HepG2 (cell line): ENCODE measurements around the gene ZNF680. TPM values are rescaled to one million over a fixed set of nuclear protein-coding genes. Genes with fewer than 3 reads are reported as not detected.

Source experiments
- ATAC-seq: fragments of 200-7000 bp; cut with Tn5 transposase; 3 replicates; pipeline ENCODE4 v1.9.1; 2020; ENCODE audit warnings: mild to moderate bottlenecking, moderate library complexity
- BruUV-seq: library from RNA; stranded (reverse); fragments of 400-500 nt; replicated peaks from 2 replicates; lab custom pipeline; 2021; lab: Mats Ljungman, UMichigan
- CTCF ChIA-PET: fragments of 300-600 bp; formaldehyde crosslinking; extraction: SDS; loops from one replicate; lab custom pipeline; 2021; ENCODE audit warnings: low total read pairs, inconsistent platforms, low intra/inter-chr PET ratio; lab: Yijun Ruan, JAX
- POLR2A ChIA-PET: fragments of 350-600 bp; sonication (Branson Sonifier 250); formaldehyde crosslinking; loops from one replicate; lab custom pipeline; 2020; ENCODE audit warnings: antibody characterized with exemption, inconsistent platforms; lab: Yijun Ruan, JAX
- DNase-seq: peaks from one replicate; pipeline ENCODE4 v3.0.0-alpha.2; 2015; ENCODE audit warnings: low spot score
- FAIRE-seq: peaks from 3 replicates; lab custom pipeline; 2011; peaks lifted over from hg19 to GRCh38; lab: Jason Lieb, UNC
- H2AFZ ChIP-seq: one replicate; pipeline ENCODE4 v1.6.1; 2011; ENCODE audit warnings: low read length, inconsistent platforms
- H3K27ac ChIP-seq: fragments of 300-600 bp; 3 replicates; pipeline ENCODE4 v1.8.0; 2011; ENCODE audit warnings: mixed run types, mild to moderate bottlenecking, mixed read lengths, low read length, inconsistent platforms; ENCODE audit not compliant: insufficient read depth; ENCODE audit errors: extremely low read length
- H3K27me3 ChIP-seq, 2 experiments: fragments of 200-600 bp in 1 of 2; 2 replicates in 1 of 2; 3 replicates in 1 of 2; pipeline versions ENCODE4 v1.6.0 to v1.8.0; 2011; ENCODE audit warnings: low read length in 2 of 2, mild to moderate bottlenecking in 2 of 2, moderate library complexity in 2 of 2, inconsistent platforms in 1 of 2; ENCODE audit not compliant: insufficient read depth in 2 of 2, control insufficient read depth in 1 of 2
- H3K36me3 ChIP-seq, 2 experiments: fragments of 200-600 bp in 1 of 2; replicated peaks in 1 of 2; 2 replicates in 1 of 2; 3 replicates in 1 of 2; pipeline versions ENCODE4 v1.5.1 to v1.8.0; 2011; ENCODE audit warnings: low read length in 2 of 2, inconsistent platforms in 1 of 2; ENCODE audit not compliant: insufficient read depth in 2 of 2, control insufficient read depth in 1 of 2
- H3K4me1 ChIP-seq: 2 replicates; pipeline ENCODE4 v1.5.1; 2012; ENCODE audit warnings: low read length, inconsistent platforms; ENCODE audit not compliant: insufficient read depth
- H3K4me2 ChIP-seq: 2 replicates; pipeline ENCODE4 v1.6.0; 2011; ENCODE audit warnings: low read depth, low read length, inconsistent platforms
- H3K4me3 ChIP-seq, 3 experiments: fragments of 200-600 bp in 1 of 3; sonication (generic), shearing (Covaris generic) in 1 of 3; replicated peaks in 1 of 3; 2 replicates each; pipeline ENCODE4 v1.5.1; 2011 to 2016; ENCODE audit warnings: low read length in 3 of 3, inconsistent platforms in 2 of 3, low read depth in 2 of 3, mild to moderate bottlenecking in 2 of 3, control low read depth in 1 of 3, mixed read lengths in 1 of 3; ENCODE audit not compliant: insufficient read depth in 1 of 3
- H3K79me2 ChIP-seq: one replicate; pipeline ENCODE4 v1.6.1; 2011; ENCODE audit warnings: low read length, inconsistent platforms; ENCODE audit not compliant: insufficient read depth
- H3K9ac ChIP-seq: 2 replicates; pipeline ENCODE4 v1.6.0; 2011; ENCODE audit warnings: mild to moderate bottlenecking, low read depth, low read length, inconsistent platforms; ENCODE audit not compliant: insufficient read depth
- H3K9me3 ChIP-seq: 2 replicates; pipeline ENCODE4 v1.5.1; 2012; ENCODE audit warnings: mild to moderate bottlenecking, low read length
- H4K20me1 ChIP-seq: 2 replicates; pipeline ENCODE4 v1.6.0; 2011; ENCODE audit warnings: inconsistent platforms, mild to moderate bottlenecking, low read length, moderate library complexity; ENCODE audit not compliant: insufficient read depth
- HNF4G ChIP-seq, 2 experiments: sonication (generic) in 1 of 2; formaldehyde crosslinking in 1 of 2; IDR thresholded peaks; 2 replicates each; pipeline versions ENCODE4 v1.4.0 to v1.6.1; 2011 to 2020; ENCODE audit warnings: borderline replicate concordance in 2 of 2, low read depth in 2 of 2, mild to moderate bottlenecking in 2 of 2, low read length in 1 of 2, missing genetic modification reagents in 1 of 2, moderate library complexity in 1 of 2
- HOXA5 ChIP-seq: sonication (generic); formaldehyde crosslinking; IDR thresholded peaks from 2 replicates; pipeline ENCODE4 v1.4.0; 2020; ENCODE audit warnings: missing genetic modification reagents
- MIER2 ChIP-seq: IDR thresholded peaks from 2 replicates; pipeline ENCODE4 v1.6.1; 2016; ENCODE audit warnings: missing biosample characterization, missing genetic modification reagents
- NKX3-1 ChIP-seq: sonication (generic); formaldehyde crosslinking; IDR thresholded peaks from 2 replicates; pipeline ENCODE4 v1.5.0; 2020; ENCODE audit warnings: missing genetic modification reagents
- PHF5A ChIP-seq: IDR thresholded peaks from one replicate; pipeline ENCODE4 v1.6.1; 2018; ENCODE audit warnings: low read depth, missing genetic modification reagents; ENCODE audit not compliant: unreplicated experiment
- PITX1 ChIP-seq: sonication (generic); formaldehyde crosslinking; IDR thresholded peaks from 2 replicates; pipeline ENCODE4 v1.5.1; 2020; ENCODE audit warnings: mild to moderate bottlenecking, missing genetic modification reagents
- SETDB1 ChIP-seq: sonication (generic); formaldehyde crosslinking; IDR thresholded peaks from 2 replicates; pipeline ENCODE4 v1.5.1; 2020; ENCODE audit warnings: missing genetic modification reagents, mild to moderate bottlenecking, borderline replicate concordance
- SPEN ChIP-seq: sonication (generic); formaldehyde crosslinking; IDR thresholded peaks from 2 replicates; pipeline ENCODE4 v1.5.1; 2020; ENCODE audit warnings: low read depth, mild to moderate bottlenecking, missing genetic modification reagents
- ZNF616 ChIP-seq: sonication (generic); formaldehyde crosslinking; IDR thresholded peaks from 2 replicates; pipeline ENCODE4 v1.5.0; 2020; ENCODE audit warnings: low read depth, mild to moderate bottlenecking, missing genetic modification reagents
- ZNF891 ChIP-seq: sonication (generic); formaldehyde crosslinking; IDR thresholded peaks from 2 replicates; pipeline ENCODE4 v1.5.0; 2020; ENCODE audit warnings: mild to moderate bottlenecking, missing genetic modification reagents
- WGBS: methylation state at CpG from one replicate; pipeline ENCODE4 v1.1.6; 2017; ENCODE audit warnings: low lambda C conversion rate; 5-methylcytosine and 5-hydroxymethylcytosine counted together
- in situ Hi-C: cut with HindIII; loops from 2 replicates; pipeline ENCODE4 v1.10.0; 2017; ENCODE audit warnings: low pct_unique_long_range_greater_than_20kb; ENCODE audit not compliant: extremely low pct_ligation_motif_present
- intact Hi-C: fragments of 100-400 bp; cut with micrococcal nuclease; formaldehyde crosslinking; loops from one replicate; pipeline ENCODE4 v1.10.0; 2022; ENCODE audit not compliant: unreplicated experiment
- polyA plus RNA-seq, 8 experiments: library from polyadenylated mRNA; depleted of rRNA in 3 of 8; stranded (reverse) in 7 of 8; unstranded in 1 of 8; fragments of >200 nt; fragmentation: Illumina TruSeq in 4 of 8; extraction: Trizol in 4 of 8; gene quantifications; 2 replicates each; pipeline versions ENCODE4 v1.2.1 to v1.2.3, GENCODE V29; 2011 to 2016; ENCODE audit warnings: low read depth in 4 of 8, missing spikeins in 1 of 8, mixed read lengths in 1 of 8; ENCODE audit not compliant: insufficient read depth in 1 of 8
- total RNA-seq, 5 experiments: library from RNA; depleted of rRNA; stranded (reverse); fragments of >200 nt; fragmentation: Illumina TruSeq; extraction: Trizol; gene quantifications; 2 replicates each; pipeline ENCODE4 v1.2.3, GENCODE V29; 2016; ENCODE audit warnings: low read depth in 1 of 5
- TF ChIP-seq, protein P1 (sequence below): sonication (generic); formaldehyde crosslinking; IDR thresholded peaks from 2 replicates; pipeline ENCODE4 v1.9.0; 2022; ENCODE audit warnings: missing genetic modification reagents, mild to moderate bottlenecking, borderline replicate concordance
- TF ChIP-seq, protein P2 (sequence below): sonication (generic); formaldehyde crosslinking; IDR thresholded peaks from 2 replicates; pipeline ENCODE4 v1.5.1; 2020; ENCODE audit warnings: mild to moderate bottlenecking, missing genetic modification reagents

Gene ZNF680
- total and polyA plus RNA-seq, 2 of the 13 experiments (the other 11 are each of a cell fraction or from before 2014, with no cell fraction given): 2.1 to 12.4 TPM

DNA sequence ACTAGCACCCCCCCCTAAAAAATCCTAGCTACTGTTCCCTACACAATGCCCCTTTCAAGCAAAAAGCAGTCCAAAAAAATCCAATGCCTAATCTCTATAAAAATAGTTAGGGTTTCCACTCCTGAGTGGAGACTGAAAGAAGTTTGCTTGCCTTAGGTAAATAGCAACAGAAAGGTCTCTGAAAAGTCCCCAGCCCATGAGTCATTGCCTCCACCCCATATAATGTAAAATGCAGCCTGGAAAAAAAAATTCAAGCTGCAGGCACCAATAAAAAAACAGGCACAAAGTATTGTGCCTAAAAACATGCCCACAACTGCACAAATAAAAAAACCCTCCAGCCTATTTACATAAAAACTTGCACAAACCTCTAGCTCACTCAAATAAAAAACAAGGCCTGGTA lies 47.5 kb downstream of the ZNF680 start (continued):
- TF ChIP-seq PHF5A (CRISPR knock-in tag): no peak
- no peak for TF ChIP-seq HNF4G (IDR thresholded peaks at IDR 0.05; ENCODE audit: borderline replicate concordance, low read depth, low read length)
- TF ChIP-seq HNF4G (CRISPR knock-in tag; IDR thresholded peaks at IDR 0.05; ENCODE audit: borderline replicate concordance, low read depth): no peak
- no peak for TF ChIP-seq SPEN (CRISPR knock-in tag)
- TF ChIP-seq HOXA5 (CRISPR knock-in tag): no peak
- no peak for TF ChIP-seq PITX1 (CRISPR knock-in tag)
- no peak for TF ChIP-seq MIER2 (CRISPR knock-in tag)
- TF ChIP-seq ZNF891 (CRISPR knock-in tag): no peak
- TF ChIP-seq, protein P1, sequence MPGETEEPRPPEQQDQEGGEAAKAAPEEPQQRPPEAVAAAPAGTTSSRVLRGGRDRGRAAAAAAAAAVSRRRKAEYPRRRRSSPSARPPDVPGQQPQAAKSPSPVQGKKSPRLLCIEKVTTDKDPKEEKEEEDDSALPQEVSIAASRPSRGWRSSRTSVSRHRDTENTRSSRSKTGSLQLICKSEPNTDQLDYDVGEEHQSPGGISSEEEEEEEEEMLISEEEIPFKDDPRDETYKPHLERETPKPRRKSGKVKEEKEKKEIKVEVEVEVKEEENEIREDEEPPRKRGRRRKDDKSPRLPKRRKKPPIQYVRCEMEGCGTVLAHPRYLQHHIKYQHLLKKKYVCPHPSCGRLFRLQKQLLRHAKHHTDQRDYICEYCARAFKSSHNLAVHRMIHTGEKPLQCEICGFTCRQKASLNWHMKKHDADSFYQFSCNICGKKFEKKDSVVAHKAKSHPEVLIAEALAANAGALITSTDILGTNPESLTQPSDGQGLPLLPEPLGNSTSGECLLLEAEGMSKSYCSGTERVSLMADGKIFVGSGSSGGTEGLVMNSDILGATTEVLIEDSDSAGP (CRISPR knock-in tag): no peak

DNA sequence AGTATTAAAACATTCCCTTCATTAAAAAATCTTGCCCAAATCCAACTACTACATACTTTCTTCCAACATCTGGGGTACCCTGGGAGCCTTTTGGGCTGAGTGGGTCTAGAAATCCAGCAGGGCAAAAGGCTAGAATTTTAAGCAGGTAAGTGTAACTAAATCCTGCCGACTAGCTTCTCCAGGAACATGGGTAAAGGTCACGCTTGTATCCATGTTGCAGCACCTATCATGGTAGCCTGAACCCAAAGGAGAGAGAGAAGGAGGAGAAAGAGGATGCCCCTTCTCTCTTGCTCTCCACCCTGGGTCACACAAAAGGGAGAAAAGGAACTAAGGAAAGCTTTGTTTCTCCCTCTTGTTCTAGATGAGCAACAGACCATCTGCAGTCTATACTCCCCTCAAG lies 53.3 kb downstream of the ZNF680 start:
- FAIRE-seq (no peak), ATAC-seq (no peak), DNase-seq (no peak)
- no peak overlapping the region for H3K9ac ChIP-seq
- no peaks in the 10 kb centered on the region for H3K27me3 ChIP-seq
- no TSS peak for BruUV-seq
- H3K79me2 ChIP-seq: no peaks in the 10 kb centered on the region
- H3K36me3 ChIP-seq: no peaks in the 10 kb centered on the region
- no peaks in the 10 kb centered on the region for H3K4me1 ChIP-seq
- TF ChIP-seq SETDB1 (CRISPR knock-in tag): 0 out of 2 replicates have a peak, but pooled peaks have one; percentile 30
- TF ChIP-seq NKX3-1 (CRISPR knock-in tag): no peak
- TF ChIP-seq ZNF616 (CRISPR knock-in tag): peak; percentile 100
- TF ChIP-seq, protein P2, sequence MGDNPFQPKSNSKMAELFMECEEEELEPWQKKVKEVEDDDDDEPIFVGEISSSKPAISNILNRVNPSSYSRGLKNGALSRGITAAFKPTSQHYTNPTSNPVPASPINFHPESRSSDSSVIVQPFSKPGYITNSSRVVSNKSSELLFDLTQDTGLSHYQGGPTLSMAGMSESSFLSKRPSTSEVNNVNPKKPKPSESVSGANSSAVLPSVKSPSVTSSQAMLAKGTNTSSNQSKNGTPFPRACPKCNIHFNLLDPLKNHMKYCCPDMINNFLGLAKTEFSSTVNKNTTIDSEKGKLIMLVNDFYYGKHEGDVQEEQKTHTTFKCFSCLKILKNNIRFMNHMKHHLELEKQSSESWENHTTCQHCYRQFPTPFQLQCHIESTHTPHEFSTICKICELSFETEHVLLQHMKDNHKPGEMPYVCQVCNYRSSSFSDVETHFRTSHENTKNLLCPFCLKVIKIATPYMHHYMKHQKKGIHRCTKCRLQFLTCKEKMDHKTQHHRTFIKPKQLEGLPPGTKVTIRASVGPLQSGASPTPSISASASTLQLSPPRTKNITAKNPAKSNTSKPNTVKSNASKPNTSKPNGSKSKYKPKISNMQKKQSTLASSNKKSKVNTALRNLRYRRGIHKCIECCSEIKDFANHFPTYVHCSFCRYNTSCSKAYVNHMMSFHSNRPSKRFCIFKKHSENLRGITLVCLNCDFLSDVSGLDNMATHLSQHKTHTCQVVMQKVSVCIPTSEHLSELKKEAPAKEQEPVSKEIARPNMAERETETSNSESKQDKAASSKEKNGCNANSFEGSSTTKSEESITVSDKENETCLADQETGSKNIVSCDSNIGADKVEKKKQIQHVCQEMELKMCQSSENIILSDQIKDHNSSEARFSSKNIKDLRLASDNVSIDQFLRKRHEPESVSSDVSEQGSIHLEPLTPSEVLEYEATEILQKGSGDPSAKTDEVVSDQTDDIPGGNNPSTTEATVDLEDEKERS (CRISPR knock-in tag): 0 out of 2 replicates have a peak, but pooled peaks have one; percentile 44
- peaks cover 44% of the 10 kb centered on the region for H3K9me3 ChIP-seq
- intact Hi-C loops (no loop called here), in situ Hi-C loops (no loop called here)
- POLR2A ChIA-PET: no interaction called here
- no peak overlapping the region for H3K27ac ChIP-seq
- H2AFZ ChIP-seq: no peak overlapping the region
- WGBS: 97% methylated on average over 2 of the region's 2 CpGs
- no peaks in the 10 kb centered on the region for H4K20me1 ChIP-seq
- no peak overlapping the region for H3K4me3 ChIP-seq
- no peak overlapping the region for H3K4me2 ChIP-seq
- CTCF ChIA-PET: no interaction called here
